PFSK-1 (cell line): ENCODE data around the gene SLC8A1.

ENCODE experiments used
- FOXP2 ChIP-seq: optimal IDR thresholded peaks from 2 replicates; pipeline ENCODE3; 2011; ENCODE audit warnings: borderline replicate concordance, control low read depth, inconsistent platforms; ENCODE audit not compliant: insufficient read depth; ENCODE audit errors: extremely low read length, extremely low read depth
- POLR2AphosphoS5 ChIP-seq: IDR thresholded peaks from 2 replicates; pipeline ENCODE4 v1.6.1; 2012; ENCODE audit warnings: low read depth, mild to moderate bottlenecking, control low read depth, low read length, moderate library complexity
- SIN3A ChIP-seq: IDR thresholded peaks from 2 replicates; pipeline ENCODE4 v1.6.1; 2012; ENCODE audit warnings: mild to moderate bottlenecking, low read length, moderate library complexity, borderline replicate concordance; ENCODE audit not compliant: insufficient read depth
- TAF1 ChIP-seq: IDR thresholded peaks from 2 replicates; pipeline ENCODE4 v1.6.1; 2012; ENCODE audit warnings: low read length, control low read depth, borderline replicate concordance; ENCODE audit not compliant: insufficient read depth
- TF ChIP-seq, protein P1 (sequence below), 2 experiments: IDR thresholded peaks; 2 replicates each; pipeline versions ENCODE4 v1.6.1 to v1.8.0; 2011 to 2012; ENCODE audit warnings: low read depth in 2 of 2, low read length in 2 of 2, control low read depth in 1 of 2, inconsistent platforms in 1 of 2, mild to moderate bottlenecking in 1 of 2, moderate library complexity in 1 of 2; ENCODE audit not compliant: insufficient read depth in 1 of 2

SLC8A1 gene

DNA sequence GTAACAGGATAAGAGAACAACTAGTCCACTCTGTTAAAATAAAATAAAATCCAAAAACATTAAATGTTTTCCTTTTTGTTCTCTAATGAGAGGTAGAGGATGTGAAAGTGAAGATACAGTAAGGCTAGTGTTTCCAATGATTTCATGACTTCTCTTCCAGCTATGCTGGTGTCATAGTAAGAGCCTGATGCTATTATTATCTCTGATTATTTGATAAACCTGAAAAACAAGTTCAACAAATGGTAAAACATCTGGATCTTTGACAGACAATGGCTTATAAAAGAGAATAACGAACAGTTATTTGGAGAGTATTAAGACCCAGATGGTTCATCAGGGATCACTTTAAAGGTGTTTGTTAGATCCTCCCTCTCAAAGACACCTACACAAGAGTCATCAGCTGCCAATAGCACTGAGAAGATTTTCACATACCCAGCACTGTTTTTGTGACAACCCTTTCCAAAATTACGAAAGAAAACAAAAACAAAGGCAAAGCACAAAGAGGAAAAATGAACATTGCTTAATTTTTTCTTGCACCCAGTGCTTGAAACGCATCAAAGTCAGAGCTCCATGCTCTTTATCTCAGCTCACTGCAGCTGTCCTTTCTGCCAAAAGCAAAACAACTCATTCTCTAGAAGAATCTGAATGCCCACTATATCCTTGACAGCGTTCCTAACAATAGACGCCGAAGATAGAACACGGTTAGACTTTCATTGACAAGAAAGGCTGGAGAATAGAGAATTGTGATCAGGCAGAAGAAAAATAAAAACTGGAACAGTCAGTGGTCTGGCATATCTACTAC is 168.6 kb downstream of the SLC8A1 start:
- no peak for TF ChIP-seq TAF1
- TF ChIP-seq, protein P1, sequence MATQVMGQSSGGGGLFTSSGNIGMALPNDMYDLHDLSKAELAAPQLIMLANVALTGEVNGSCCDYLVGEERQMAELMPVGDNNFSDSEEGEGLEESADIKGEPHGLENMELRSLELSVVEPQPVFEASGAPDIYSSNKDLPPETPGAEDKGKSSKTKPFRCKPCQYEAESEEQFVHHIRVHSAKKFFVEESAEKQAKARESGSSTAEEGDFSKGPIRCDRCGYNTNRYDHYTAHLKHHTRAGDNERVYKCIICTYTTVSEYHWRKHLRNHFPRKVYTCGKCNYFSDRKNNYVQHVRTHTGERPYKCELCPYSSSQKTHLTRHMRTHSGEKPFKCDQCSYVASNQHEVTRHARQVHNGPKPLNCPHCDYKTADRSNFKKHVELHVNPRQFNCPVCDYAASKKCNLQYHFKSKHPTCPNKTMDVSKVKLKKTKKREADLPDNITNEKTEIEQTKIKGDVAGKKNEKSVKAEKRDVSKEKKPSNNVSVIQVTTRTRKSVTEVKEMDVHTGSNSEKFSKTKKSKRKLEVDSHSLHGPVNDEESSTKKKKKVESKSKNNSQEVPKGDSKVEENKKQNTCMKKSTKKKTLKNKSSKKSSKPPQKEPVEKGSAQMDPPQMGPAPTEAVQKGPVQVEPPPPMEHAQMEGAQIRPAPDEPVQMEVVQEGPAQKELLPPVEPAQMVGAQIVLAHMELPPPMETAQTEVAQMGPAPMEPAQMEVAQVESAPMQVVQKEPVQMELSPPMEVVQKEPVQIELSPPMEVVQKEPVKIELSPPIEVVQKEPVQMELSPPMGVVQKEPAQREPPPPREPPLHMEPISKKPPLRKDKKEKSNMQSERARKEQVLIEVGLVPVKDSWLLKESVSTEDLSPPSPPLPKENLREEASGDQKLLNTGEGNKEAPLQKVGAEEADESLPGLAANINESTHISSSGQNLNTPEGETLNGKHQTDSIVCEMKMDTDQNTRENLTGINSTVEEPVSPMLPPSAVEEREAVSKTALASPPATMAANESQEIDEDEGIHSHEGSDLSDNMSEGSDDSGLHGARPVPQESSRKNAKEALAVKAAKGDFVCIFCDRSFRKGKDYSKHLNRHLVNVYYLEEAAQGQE (IDR thresholded peaks at IDR 0.05; ENCODE audit: insufficient read depth in 1 of 2, low read depth in 2 of 2, low read length in 2 of 2): no peak
- TF ChIP-seq SIN3A: no peak
- TF ChIP-seq POLR2AphosphoS5: no peak
- TF ChIP-seq FOXP2: no peak

DNA sequence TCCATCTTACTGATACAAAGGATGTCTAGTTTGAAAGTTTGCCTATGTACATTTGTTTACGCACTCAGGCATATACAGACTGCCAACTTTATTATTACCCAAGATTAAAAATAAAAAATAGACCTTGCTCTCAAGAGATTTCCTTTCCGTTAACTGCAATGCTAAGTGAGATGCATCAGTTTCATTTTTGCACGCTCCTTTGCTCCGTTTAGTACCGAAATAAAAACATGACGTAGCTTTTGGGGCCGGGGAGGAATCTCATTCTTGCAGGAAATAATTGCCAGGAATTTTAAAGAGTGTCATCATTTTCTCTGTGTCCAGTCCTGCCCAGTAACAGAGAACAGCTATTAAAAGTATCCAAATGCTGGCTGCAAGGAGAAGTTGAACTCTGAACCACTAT is 169.5 kb downstream of the SLC8A1 start:
- TF ChIP-seq POLR2AphosphoS5 (no peak), SIN3A (no peak), TAF1 (no peak), FOXP2 (no peak)
- TF ChIP-seq, protein P1 (IDR thresholded peaks at IDR 0.05; ENCODE audit: insufficient read depth in 1 of 2, low read depth in 2 of 2, low read length in 2 of 2): no peak

DNA sequence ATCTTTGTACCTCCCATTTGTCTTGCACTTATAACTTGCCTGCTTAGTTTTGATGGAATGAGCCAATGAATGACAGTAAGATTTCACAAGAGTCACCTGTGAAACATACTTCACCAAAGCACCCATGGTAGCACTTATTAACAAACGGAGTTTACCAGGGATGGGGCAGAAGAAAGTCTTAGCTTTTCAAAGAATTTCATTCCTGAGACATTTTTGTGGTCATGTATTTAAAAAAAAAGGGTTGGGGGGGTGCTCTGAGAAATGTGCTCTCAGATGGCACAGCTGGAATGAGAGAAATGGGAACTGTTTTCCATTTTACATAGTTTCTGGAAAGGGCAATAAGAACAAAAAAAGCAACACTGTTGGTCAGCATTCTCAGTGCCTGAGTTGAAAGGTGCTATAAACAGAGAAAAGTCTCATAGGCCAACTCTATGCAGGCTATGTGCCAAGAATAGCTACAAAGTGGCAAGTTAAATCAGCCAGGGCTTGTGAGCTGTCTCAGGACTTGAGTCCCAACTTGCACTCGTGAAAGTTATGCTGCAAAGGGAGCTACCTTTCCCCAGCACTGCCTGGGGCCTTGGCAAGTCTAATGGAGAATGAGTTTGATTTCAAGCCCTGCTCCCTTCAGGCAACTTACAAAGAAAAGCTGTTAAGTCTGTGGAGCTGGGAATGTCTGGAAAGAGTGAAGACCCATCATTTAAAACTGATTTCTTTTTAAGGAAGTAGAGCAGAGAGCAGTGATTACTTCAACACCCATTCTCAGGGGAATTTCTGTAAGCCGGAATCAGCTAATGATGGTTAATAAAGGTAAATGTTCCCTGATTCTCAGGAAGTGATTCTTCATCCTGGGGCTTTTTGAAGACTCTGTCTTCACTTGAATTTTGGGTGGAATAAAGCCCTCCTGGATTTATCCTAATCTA is 170.6 kb downstream of the SLC8A1 start:
- TF ChIP-seq FOXP2 (no peak), POLR2AphosphoS5 (no peak), TAF1 (no peak), SIN3A (no peak)
- TF ChIP-seq, protein P1 (IDR thresholded peaks at IDR 0.05; ENCODE audit: insufficient read depth in 1 of 2, low read depth in 2 of 2, low read length in 2 of 2): no peak

DNA sequence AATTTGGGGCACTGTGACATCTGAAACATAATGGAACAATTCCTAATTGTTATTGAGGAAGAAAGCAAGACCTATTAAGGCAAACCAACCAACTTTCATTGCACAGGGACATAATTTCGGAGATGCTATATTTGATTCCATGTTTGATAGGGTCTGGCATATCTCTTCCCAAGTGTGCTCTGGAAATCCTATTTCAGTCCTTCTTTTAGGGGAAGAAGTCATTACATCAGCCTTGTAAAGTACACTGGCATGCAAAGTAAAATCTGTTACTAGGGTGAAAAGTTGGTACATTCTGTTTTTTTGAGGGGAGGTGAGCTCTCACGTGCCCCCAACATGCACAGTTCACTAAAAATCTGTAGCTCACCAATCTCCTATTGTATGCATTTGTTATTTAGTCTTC is 172.4 kb downstream of the SLC8A1 start:
- TF ChIP-seq FOXP2 (no peak), POLR2AphosphoS5 (no peak), SIN3A (no peak), TAF1 (no peak)
- TF ChIP-seq, protein P1 (IDR thresholded peaks at IDR 0.05; ENCODE audit: insufficient read depth in 1 of 2, low read depth in 2 of 2, low read length in 2 of 2): no peak
